GM19023 (cell line): ENCODE measurements around the gene DIS3L2.

Source experiments
- ATAC-seq: cut with Tn5 transposase; IDR thresholded peaks from one replicate; pipeline ENCODE4 v1.9.1; 2021; ENCODE audit warnings: mild to moderate bottlenecking, moderate library complexity; ENCODE audit not compliant: unreplicated experiment

The DIS3L2 gene

DNA sequence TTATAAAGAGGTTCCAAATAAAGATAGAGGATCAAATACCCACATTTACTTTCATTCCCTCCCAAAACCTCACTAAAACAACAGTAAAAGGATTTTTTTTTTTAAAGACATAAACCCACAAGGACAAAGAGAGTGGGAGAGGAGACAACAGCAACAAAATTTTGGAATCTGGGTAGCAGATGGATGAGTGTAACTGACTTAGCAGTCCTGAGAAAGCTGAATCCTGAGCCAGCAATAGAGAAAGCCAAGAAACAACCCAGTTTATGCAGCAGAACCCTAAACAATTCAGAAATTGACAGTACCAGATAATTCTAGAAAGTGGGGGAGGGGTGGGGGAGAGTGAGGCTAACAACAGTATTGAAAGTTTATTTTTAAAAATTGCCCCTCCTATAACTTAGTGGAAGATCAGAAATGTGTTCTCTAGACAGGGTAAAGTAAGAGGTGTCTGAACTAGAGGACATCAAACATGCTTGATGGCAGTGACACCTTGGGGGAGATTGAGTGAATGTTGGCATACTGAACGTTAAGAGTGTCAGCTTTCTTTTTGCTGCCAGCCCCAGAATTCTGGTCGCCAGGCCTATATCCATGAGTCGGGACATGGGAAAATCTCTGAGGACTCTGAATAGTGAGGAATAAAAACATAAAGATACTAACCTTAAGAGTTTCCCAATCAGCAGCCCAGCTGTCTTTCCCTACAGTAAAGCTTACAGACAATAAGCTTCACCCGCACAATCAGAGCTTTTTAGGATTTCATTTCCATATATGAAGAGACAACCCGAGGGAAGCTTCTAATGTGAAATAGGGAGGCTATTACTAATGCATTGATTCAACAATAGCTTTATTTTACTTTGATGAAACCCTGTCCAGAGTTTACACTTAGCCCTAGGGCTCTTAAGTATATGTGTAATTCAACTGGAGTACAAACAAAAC lies 289.0 kb downstream of the DIS3L2 start:
- no peak for ATAC-seq

DNA sequence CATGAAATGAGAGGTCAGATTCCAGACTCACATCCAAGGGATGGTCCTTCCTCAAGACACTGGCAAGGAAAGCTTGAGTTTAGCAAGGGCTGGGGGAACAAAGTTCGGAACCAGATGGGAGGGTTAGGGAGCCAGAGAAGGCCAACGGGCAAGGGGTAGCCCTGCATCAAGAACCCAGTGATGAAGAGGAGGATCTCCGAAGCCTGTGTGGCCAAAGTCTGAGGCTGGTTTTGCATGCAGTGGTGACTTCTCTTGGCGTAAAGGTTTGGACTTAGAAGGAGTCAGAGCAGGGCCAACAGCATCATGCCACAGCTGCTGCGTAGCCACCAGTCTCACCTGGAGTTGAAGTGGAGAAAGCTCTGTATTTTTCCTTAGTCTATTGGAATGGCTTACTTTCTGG lies 293.5 kb downstream of the DIS3L2 start:
- ATAC-seq = no peak

DNA sequence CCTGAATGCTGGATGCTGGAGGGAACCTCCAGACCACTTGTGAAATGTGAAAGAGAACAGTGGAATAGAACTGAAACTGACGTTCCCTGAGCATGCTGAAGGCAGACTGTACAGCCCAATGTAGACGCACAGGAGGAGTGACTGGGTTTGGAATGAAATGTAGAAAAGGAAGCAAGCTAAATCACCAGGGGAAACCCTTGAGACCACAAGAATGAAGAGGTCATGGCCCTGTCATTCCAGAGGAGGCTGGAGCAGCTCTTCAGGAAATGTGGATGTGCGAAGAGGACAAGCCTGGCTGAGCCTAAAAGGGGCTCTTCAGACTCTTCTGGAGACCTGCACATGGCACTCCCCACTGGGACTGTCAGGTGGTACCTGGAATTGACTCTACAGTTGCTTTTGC lies 298.6 kb downstream of the DIS3L2 start:
- ATAC-seq = no peak

DNA sequence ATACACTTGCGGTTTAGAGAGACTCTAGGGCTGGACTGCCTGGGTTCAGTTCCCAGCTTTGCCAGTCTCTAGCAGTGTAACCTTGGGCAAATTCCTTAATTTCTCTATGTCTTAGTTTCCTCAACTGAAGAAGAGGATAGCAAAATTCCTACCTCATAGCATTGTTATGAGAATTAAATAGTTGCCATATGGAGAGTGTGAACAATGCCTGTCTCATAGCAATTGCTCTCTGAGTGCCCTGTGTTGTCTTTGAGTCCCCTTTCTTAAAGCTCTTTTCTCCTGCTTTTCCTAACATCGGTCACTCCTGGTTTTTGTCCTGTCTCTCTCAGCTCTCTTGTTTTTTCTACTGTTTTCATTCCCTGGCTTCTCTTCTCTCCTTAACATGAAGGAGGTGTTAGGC lies 300.3 kb downstream of the DIS3L2 start:
- ATAC-seq = no peak

DNA sequence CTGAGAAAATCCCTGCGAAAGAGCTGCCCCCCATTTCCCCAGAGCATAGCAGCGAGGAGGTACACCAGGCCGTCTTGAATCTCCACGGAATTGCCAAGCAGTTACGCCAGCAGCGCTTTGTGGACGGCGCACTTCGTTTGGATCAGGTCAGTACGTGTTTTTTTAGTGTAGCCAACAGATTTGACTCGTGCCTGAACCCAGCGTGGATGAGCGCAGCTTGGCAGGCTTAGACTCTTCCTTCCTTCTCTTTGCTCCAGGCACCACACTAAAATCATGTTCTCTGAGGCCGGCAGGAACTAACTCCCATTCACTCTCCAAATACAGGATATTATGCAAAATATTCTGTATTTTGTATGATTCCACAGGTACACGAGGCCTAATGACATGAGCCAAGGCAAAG lies 301.8 kb downstream of the DIS3L2 start:
- ATAC-seq = no peak

DNA sequence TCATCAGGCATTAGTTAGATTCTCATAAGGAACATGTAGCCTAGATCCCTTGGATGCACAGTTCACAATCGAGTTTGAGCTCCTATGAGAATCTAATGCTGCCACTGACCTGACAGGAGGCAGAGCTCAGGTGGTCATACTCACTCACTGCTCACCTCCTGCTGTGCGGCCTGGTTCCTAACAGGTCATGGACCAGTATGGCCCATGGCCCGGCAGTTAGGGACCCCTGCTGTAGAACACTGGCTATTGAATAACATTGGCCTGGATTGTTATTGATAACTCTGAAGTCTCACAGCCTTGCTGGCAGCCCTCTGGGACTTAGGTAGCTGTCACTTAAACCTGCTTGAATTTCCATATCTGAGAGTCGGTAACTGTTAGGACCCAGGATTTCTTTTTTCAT lies 302.6 kb downstream of the DIS3L2 start:
- no peak for ATAC-seq

DNA sequence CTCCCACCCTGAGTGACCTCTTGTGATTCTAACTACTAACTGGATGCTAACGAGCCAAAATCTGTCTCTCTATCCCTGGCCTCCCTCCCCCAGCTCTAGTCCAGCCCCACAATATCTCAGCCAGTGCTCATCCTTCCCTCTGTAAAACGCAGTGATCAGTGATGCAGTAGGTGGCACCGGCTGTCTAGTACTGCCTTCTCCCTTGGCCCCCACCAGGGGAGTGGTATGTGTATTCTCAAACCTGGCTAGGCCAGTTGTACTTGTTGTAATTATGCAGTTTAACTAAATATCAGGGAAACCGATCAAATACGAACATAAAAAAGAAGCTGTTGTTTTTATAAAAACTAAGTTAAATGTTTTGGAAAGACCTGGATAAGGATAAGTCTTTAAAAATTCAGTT lies 303.8 kb downstream of the DIS3L2 start:
- no peak for ATAC-seq

DNA sequence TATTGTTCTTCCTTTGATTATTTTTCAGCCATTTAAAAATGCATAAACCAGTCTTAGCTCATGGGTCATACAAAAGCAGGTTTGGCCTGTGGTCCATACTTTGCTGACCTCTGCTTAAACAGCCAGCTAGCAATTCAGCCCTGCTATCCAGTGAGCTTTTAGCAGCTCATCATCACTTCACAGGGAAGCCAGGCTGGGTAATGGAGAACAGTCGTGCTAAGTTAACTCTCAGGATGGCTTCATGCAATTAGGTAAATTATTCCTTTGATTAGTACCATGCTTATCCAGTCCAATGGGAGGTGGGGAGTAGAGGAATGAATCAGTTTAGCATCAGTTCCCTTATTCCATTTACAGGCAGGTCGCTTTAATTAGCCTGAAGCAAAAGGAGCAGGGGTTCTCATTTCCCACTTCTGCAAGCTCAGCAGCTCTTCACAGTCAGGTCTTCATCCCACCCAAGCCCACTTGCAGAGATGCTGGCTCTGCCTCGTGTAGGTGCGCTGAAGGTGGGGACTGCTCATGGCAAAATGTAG lies 307.2 kb downstream of the DIS3L2 start:
- no peak for ATAC-seq

DNA sequence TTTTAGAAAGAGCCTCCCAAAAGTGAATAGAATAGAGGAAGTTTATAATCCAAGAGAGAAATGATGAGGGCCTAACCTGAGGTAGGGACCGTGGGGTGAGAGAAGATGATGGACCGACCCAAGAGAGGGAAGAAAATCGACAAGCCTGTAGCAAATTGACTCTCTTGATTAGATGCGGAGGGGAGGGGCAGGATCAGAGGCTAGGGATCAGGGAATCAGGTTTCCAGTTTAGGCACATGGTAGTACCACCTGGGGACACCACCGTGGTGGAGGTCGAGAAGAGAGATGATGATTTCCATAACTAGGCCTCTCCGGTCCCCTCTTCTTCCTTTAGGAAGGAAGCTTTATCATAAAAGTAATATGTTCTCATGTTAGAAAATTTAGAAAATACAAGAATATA lies 308.4 kb downstream of the DIS3L2 start:
- no peak for ATAC-seq

DNA sequence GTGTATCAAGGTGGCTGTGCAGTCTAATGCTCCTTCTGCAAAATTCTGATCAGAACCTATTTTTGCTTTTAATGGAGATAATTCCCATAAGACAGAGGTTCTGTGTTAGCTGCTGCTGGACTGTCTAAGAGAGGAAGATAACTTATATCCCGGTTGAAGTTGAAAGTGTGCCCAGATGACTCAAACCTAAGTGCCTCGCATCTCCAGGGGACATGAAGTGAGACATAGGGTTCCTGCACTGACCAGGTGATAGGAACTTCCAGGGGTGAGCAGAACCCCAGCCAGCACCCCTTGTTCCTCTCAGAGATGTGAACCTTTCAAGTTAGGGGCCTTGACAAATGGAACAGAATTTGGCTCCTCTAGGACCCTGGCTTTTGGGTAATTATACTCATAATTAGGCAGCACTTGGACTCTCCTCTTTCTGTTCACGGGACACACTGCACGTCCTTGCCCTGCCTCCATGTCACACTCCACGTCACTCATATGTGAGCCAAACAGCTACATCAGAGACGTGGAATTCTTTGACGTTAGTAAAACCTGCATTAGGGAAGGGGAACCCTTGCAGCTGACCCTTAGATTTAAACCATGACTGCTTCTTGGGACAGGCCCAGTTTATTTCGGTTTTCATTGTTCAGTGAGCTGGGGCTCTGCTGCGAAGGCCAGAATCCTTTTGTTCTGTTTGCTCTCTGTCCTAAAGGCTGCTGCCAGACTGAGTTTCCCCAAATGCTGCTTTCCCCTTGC lies 312.6 kb downstream of the DIS3L2 start:
- ATAC-seq = no peak

DNA sequence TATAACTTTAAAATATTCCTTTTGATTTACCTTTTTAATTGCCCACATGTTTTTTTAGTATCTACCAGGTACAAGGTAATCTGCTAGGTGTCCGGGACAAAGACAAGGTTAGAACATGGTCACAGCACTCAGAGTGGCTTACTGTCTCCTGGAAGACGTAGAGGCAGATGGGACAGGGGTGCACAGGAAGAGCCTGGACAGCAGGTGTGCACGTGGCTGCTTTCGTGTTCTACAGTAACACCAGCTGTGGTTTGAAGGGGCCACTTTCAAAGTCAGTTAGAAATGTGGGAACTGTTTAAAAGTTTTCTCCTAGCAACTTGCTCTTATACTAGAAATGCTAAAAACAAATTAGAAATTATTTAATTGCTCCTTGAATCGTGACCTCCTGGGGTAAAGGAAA lies 314.2 kb downstream of the DIS3L2 start:
- no peak for ATAC-seq

DNA sequence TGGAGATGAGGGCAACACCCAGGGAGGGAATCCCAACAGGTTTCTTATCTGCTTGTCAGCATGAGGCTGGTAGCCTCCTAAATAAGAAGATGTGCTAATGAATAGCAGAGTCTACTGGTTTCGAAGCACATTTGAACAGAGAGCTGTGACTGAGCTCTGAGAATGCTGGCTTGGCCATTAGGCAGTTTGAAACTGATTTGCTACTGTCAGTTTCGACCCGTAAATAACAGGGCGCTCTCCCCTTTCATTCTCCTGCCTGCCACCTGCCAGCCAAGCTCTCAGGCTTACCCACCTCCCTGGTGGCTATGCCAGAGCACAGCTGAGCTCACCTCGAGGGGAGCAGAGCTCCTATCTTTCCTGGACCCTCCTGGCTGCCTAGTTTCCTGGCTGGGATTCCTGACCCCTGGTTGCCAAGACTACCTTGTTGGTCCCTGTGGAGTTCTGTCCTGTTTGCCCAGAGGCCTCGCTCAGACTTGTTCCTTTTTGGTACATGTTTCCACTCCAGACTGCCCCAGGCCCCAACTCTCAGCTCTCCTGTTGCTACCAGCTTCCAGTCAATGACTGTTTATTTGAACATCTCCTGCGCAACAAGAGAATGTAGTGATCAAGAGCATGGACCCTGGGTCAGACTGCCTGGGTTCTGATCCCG lies 314.7 kb downstream of the DIS3L2 start:
- ATAC-seq = no peak

DNA sequence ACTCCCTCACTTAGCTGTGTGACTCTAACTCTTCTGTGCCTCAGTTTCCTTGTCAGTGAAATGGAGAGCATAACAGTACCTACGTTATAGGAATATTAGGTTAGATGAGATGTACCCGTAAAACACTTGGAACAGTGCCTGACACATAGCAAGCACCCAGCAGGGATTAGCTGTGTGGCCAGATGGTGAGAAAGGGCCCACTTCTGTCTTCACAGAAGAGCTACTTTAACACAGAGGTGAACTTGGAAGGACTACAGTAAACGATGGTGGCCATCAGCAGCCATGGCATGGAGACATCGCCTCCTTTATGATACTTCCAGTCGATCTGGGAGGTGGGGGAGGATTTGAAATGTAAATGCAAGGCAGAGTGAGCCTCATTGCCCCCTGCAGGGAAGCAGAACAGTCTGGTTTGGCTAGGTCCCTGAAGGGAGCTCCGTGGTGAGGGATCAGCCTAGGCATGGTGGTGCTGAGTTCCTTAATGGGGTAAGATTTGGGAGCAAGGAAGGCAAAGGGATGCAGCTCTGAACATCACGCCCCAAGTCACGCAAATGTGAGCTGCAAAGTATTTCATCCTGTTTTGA lies 315.3 kb downstream of the DIS3L2 start:
- ATAC-seq = no peak

DNA sequence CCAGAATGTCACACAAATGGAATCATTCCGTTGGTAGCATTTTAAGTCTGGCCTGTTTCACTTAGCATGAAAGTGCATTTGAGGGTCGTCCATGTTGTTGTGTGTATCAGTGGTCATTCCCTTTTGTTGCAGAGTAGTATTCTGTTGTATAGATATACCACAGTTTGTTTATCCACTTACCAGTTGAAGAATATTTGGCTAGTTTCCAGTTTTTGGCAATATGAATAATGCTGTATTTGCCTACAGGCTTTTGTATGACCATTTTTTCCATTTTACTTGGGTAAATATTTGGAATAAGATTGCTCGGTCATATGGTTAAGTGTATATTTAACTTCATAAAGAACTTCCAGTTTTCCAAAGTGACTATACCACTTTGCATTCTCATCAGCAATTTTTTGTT lies 317.0 kb downstream of the DIS3L2 start:
- no peak for ATAC-seq

DNA sequence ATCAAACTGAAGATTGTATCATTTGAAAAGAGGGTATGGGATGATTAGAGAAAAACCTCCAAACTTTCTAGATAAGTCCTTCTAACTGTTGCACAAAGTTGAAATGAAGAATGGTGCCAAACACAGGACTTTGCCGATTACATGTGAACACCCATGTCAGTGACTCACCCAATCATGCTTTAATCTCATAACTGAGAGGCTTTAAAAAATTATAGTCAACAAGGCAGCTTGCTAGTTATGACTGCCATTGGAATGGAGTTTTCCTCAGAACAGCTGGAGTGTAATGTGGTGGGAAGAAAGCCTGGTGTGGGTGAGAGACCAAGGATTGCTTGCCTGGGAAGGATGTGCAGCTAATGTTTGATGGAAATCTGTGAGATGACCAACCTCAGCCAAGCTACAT lies 318.8 kb downstream of the DIS3L2 start:
- ATAC-seq = no peak

DNA sequence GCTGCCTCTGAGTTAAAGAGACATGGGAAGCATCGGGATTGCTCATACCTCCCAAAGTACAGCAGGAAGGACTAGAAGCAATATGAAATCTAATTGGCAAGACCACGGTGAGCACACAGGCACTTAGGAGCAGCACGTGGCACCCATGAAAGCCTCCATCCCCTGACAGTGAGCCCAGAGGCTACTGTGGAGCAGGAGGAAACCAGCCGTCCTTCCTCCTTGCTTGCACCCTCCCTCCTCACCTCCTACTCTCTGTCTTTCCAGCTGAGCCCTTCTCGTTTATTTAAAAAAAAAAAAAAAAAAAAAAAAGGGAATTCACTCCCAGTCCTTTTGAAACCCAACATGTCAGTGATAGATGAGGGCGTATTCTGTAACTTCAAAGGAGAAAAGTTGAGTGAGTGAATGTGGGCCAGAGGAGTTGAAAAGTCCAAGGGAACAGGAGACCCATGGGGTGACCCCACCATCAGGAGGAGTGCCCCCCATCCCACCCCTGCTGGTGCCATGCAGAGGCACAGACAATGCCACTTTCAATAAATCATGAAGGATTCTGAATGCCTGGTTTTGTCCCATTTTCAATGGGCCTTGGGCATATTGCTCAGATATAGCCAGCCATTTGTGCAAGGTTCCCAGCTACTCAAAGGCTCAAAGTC lies 320.5 kb downstream of the DIS3L2 start:
- no peak for ATAC-seq

DNA sequence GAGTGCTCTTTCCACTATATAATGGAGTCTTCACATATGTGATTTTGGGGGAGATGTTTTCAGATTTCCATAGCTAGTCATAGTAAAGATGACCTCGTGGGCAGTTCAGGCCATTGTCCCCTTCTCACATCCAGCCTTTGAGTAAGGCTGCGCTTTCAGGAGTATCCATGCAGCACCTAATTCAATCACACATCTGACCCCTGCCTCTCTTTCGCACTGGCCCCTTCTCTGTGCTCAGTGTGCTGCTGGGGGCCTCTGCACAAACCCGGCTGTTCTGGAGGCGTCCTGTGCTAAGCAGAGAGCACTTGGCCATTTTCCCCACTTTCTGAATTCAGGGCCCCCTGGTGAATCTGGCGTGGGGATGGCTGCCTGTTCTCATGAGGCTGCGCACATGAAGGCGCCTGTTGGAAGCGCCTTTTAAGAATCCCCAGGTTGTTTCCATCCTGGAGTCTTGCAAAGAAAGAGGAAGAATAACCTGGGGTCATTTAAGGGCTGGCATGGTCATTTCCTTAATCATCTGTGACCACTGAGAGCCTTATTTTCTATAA lies 321.1 kb downstream of the DIS3L2 start:
- no peak for ATAC-seq

DNA sequence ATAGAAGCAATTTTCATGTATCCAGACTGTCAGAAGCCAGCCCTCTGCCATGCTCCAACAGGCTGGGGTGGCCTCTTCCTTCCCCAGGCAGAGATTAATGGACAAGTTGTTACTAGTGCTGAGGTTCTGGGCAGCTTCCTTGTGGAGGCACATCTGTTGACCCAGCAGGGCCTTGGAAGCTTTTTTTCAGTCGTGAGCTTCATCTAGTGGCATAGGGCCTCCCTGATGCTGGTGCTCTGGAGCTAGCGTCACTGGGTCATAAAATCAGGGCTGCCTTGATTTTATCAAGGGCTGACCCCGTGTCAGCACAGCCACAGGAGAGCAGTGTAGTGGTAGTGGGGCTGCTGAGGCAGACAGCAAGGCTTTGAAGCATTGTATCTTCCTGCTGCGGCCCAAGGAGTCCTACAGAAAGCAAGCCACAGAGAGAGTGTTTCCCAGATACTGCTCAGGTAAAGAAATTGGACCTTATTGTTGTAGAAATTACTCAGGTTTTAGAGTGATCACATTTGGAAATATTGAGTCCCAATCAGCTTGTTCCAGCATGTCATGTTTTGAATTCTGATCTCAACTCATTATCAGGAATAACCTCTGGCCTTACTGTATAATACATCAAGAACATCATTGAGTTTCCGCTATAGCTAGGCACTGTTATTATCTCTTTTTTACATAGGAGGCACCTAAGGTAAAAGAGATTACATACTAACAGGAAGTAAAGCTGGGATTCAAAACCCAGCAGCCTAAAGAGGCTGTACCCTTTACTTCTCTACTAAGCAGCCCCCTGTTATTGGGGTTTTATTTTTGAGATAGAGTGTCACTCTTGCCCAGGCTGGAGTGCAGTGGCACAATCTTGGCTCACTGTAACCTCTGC lies 324.7 kb downstream of the DIS3L2 start:
- no peak for ATAC-seq

DNA sequence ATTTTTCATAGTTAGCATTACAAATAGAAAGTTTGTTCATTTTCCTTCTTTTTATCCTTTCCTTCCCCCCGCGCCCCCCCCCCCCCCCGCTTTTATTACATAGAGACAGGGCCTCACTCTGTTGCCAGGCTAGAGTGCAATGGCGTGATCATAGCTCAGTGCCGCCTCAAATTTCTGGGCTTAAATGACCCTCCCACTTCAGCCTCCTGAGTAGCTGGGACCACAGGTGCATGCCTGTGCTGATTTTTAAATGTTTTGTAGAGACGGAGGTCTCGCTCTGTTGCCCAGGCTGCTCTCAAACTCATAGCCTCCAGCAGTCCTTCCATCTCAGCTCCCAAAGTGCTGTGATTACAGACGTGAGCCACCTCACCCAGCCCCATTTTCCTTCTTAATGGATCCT lies 325.8 kb downstream of the DIS3L2 start:
- ATAC-seq = no peak
